ENCODE measurements around the gene TTC21A. TPM values are rescaled to one million over a fixed set of nuclear protein-coding genes. Genes with fewer than 3 reads are reported as not detected.
A peak's percentile ranks its signal among the peaks of the same experiment; 100 is the strongest.

The TTC21A gene
- total RNA-seq, 1 donor, result 3.8 TPM

DNA sequence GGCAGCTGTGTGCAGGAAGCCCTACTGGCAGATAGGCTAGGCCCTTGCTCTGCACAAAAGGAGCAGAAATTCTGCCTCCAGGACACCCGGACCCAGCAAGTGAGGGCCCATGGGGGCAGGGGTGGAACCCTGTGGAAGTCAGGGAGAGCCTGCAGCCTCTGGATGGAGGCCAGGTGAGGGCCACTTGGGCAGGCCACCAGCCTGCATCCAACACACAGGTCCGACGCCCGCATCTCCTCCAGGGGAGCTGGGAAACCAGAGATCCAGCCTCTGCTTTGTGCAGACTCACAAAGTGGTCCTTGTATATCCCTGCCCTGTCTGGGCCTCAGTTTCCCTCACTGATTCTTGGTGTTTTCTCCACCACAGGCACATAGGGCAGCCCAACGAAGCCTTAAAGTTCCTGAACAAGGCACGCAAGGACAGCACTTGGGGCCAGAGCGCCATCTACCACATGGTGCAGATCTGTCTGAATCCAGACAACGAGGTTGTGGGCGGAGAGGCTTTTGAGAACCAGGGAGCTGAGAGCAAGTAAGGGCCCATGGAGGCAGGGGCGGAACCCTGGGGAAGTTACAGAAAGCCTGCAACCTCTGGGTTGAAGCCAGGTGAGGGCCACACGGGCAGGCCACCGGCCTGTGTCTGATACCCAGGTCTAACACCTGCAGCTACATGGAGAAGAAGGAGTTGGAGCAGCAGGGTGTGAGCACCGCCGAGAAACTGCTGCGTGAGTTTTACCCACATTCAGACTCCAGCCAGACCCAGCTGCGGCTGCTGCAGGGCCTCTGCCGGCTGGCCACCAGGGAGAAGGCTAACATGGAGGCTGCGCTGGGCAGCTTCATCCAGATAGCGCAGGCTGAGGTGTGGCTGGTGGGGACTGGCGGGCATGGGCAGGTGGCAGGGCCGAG is 29.3 kb downstream of the TTC21A start:
- TF ChIP-seq, protein P1, sequence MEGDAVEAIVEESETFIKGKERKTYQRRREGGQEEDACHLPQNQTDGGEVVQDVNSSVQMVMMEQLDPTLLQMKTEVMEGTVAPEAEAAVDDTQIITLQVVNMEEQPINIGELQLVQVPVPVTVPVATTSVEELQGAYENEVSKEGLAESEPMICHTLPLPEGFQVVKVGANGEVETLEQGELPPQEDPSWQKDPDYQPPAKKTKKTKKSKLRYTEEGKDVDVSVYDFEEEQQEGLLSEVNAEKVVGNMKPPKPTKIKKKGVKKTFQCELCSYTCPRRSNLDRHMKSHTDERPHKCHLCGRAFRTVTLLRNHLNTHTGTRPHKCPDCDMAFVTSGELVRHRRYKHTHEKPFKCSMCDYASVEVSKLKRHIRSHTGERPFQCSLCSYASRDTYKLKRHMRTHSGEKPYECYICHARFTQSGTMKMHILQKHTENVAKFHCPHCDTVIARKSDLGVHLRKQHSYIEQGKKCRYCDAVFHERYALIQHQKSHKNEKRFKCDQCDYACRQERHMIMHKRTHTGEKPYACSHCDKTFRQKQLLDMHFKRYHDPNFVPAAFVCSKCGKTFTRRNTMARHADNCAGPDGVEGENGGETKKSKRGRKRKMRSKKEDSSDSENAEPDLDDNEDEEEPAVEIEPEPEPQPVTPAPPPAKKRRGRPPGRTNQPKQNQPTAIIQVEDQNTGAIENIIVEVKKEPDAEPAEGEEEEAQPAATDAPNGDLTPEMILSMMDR (IDR thresholded peaks at IDR 0.05; ENCODE audit: insufficient read depth, low read length), result no peak
- no peak overlapping the region for H3K4me3 ChIP-seq (ENCODE audit: low read depth, low read length)
- no peak for DNase-seq (ENCODE audit: low read depth)

DNA sequence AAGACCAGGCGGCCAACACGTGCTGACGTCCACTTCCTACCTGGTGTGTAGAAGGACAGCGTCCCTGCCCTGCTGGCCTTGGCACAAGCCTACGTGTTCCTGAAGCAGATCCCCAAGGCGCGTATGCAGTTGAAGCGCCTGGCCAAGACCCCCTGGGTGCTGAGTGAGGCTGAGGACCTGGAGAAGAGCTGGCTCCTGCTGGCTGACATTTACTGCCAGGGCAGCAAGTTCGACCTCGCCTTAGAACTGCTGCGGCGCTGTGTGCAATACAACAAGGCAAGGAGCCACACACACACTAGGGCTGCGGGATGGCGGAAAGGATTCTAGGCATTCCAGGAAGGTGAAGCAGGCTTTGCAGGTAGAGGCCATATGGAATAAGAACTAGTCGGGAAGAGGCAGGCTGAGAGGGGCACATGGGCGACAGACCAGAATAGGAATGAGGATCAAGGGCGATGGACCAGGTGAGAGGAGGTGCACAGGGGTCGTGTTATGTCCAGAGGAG is 30.0 kb downstream of the TTC21A start:
- TF ChIP-seq, protein P1 (IDR thresholded peaks at IDR 0.05; ENCODE audit: insufficient read depth, low read length), result no peak
- no peak overlapping the region for H3K4me3 ChIP-seq (ENCODE audit: low read depth, low read length)
- no peak for DNase-seq (ENCODE audit: low read depth)

DNA sequence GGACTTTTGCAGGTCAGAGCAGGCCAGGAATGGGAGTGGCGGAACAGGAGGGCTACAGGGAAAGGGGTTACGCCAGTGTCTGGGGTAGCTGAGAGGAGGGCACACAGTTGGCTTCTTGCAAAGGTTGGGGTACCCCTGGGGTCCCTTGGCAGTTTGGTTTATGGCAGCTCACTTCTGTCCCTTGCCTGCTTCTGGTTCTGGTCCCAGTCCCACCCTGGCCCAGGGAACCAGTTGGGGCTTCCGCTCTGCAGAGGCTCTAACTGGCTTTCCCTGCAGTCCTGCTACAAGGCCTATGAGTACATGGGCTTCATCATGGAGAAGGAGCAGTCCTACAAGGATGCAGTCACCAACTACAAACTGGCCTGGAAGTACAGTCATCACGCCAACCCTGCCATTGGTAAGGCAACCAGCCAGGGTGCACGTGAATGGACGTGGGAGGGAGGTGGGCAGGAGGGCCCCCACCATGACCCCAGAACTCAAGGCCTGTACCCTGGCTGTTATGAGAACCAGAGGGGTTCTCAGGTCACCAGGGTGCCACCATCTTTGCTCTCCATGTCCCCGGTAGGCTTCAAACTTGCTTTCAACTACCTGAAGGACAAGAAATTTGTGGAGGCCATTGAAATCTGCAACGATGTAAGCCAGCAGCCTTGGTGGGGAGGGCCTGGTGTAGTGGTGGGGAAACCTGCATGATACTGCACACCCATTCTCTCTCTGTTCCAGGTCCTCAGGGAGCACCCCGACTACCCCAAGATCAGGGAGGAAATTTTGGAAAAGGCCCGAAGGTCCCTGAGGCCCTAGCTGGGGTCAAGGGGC is 30.7 kb downstream of the TTC21A start:
- TF ChIP-seq, protein P1 (IDR thresholded peaks at IDR 0.05; ENCODE audit: insufficient read depth, low read length), result no peak
- no peak for DNase-seq (ENCODE audit: low read depth)
- H3K4me3 ChIP-seq (ENCODE audit: low read depth, low read length), result no peak overlapping the region

DNA sequence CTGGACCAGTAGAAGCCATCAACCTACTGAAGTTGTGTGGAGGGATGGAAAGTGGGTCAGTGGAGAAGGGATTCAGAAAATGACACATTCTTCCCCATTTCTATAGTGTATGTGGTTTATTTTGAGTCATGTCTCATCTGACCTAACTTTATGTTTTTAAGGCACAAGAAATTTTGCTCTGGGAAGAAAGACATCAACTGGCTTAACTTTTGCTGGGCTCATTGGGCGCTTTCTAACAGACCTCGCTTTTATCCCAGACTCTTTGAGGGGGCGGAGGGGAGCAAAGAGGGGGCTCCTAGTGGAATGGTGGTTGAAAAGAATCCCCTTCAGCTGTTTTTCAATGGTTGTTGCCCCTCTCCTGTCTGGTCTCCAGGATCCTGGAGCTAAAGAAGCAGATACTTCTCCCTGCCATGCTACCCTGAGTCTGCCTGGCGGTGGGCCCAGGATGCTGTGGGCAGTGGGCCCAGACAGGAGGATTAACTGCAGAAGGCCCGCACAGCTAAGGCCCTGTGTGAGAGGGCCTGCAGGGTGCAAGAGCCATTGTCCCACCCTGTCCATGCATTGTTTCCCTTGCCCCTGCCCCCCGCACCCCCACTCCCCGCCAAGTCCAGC is 31.4 kb downstream of the TTC21A start:
- H3K4me3 ChIP-seq (ENCODE audit: low read depth, low read length), result no peak overlapping the region
- DNase-seq (ENCODE audit: low read depth), result peak; percentile 56
- TF ChIP-seq, protein P1 (IDR thresholded peaks at IDR 0.05; ENCODE audit: insufficient read depth, low read length), result no peak

DNA sequence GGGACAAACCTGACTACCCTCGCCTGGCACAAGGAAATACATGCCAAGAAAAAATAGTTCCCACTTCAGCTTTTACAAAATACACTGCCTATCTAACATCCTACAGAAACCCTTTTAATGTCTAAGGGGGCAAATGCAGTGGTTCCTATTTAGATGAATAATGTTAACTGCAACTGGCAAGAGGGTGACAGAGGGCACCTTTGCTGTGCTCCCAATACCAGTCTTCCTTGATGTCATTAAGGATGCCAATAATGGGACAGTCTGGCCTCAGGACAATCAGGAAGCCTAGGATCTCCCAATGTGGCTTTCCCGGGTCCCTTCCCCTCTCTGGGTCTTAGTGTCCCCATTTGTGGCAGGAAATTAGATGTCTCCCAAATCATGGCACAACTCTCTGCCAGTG is 32.0 kb downstream of the TTC21A start:
- H3K4me3 ChIP-seq (ENCODE audit: low read depth, low read length), result no peak overlapping the region
- TF ChIP-seq, protein P1 (IDR thresholded peaks at IDR 0.05; ENCODE audit: insufficient read depth, low read length), result no peak
- no peak for DNase-seq (ENCODE audit: low read depth)

DNA sequence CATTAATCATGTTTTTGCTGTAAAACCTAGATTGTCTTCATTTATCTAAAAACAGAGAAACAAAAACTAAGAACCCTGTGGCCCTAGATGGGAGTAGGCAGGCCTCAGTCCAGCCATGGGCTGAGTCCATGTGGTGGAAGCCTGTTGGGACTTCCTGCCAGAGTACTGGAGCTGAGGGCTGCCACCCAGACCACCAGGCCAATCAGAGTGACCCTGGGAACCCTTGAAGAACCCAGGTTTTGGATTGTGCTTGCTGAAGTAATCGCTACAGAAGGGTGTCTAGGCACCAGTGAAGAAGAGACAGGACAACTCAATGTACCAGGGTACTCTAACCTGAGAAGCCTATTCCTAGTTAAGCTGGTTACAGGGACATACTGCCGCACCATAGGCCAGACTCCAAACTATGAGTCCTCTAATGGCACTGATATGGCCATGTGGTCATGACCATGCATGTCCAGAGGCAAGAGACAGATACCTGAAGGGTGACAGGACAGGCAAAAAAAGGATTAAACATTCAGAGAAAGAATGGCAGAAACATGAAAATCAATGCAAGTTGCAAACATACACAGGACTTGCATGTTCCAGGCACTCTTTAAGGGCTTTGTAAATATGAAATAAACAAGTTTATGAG is 33.0 kb downstream of the TTC21A start:
- DNase-seq (ENCODE audit: low read depth), result no peak
- TF ChIP-seq, protein P1 (IDR thresholded peaks at IDR 0.05; ENCODE audit: insufficient read depth, low read length), result no peak
- no peak overlapping the region for H3K4me3 ChIP-seq (ENCODE audit: low read depth, low read length)
